Measurements from ENCODE around the gene GAA. TPM values are rescaled to one million over a fixed set of nuclear protein-coding genes. Genes with fewer than 3 reads are reported as not detected.

Gene GAA
- total and polyA plus RNA-seq, 2 of the 13 experiments (the other 11 are each of a cell fraction or from before 2014, with no cell fraction given): 21.6 to 36.4 TPM

DNA sequence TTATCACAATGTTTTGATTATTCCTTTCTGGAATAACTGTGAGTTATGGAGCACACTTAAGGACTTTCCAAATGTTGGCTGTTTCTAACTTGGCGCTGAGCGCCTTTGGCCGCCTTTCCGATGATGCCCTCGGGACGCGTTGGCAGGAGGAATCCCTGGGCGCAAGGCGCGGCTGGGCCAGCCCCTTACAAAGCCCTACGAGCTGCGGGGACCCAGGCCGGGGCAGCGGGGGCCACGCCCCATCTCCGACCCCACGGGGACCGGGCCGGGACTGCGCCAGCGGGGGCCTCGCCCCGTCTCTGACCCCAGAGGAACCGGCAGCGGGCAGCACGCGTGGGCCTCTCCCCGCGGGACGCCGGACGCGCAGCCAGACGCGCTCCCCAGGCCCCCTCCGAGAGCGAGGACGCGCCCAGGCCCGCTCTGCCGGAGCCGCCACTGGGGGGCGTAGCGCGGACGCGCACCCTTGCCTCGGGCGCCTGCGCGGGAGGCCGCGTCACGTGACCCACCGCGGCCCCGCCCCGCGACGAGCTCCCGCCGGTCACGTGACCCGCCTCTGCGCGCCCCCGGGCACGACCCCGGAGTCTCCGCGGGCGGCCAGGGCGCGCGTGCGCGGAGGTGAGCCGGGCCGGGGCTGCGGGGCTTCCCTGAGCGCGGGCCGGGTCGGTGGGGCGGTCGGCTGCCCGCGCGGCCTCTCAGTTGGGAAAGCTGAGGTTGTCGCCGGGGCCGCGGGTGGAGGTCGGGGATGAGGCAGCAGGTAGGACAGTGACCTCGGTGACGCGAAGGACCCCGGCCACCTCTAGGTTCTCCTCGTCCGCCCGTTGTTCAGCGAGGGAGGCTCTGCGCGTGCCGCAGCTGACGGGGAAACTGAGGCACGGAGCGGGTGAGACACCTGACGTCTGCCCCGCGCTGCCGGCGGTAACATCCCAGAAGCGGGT lies at the start of gene GAA (continued):
- TF ChIP-seq ZSCAN21 (CRISPR knock-in tag; IDR thresholded peaks at IDR 0.05; ENCODE audit: borderline replicate concordance) (peak; percentile 83; the same call in 1 of the 2 replicates), ZNF558 (CRISPR knock-in tag; IDR thresholded peaks at IDR 0.05; ENCODE audit: borderline replicate concordance) (peak; percentile 33; the same call in 1 of the 2 replicates), HOXA9 (CRISPR knock-in tag; IDR thresholded peaks at IDR 0.05; ENCODE audit: borderline replicate concordance) (no peak), PCBP1 (IDR thresholded peaks at IDR 0.05; ENCODE audit: borderline replicate concordance, low read depth, low read length) (no peak), CEBPB (IDR thresholded peaks at IDR 0.05; ENCODE audit: borderline replicate concordance, low read depth, low read length) (no peak), MEIS1 (CRISPR knock-in tag; IDR thresholded peaks at IDR 0.05; ENCODE audit: borderline replicate concordance) (no peak), CCDC6 (CRISPR knock-in tag; IDR thresholded peaks at IDR 0.05) (peak; percentile 93), FOXJ3 (CRISPR knock-in tag; IDR thresholded peaks at IDR 0.05; ENCODE audit: borderline replicate concordance) (no peak), SMC3 (IDR thresholded peaks at IDR 0.05; ENCODE audit: low read length) (no peak), ELK4 (CRISPR knock-in tag; IDR thresholded peaks at IDR 0.05; ENCODE audit: borderline replicate concordance) (peak; percentile 79; the same call in 1 of the 2 replicates), RAD51 (IDR thresholded peaks at IDR 0.05; ENCODE audit: borderline replicate concordance) (no peak), ZNF850 (CRISPR knock-in tag; conservative IDR thresholded peaks at IDR 0.05) (no peak), YEATS2 (CRISPR knock-in tag; IDR thresholded peaks at IDR 0.05; ENCODE audit: borderline replicate concordance) (0 out of 2 replicates have a peak, but pooled peaks have one; percentile 15), ZBTB20 (CRISPR knock-in tag; IDR thresholded peaks at IDR 0.05; ENCODE audit: borderline replicate concordance, low read depth) (peak; percentile 52; the same call in 1 of the 2 replicates), SIN3A (IDR thresholded peaks at IDR 0.05; ENCODE audit: borderline replicate concordance, low read depth, low read length) (0 out of 2 replicates have a peak, but pooled peaks have one; percentile 53), DNMT1 (CRISPR knock-in tag; IDR thresholded peaks at IDR 0.05) (peak; percentile 98), ZNF550 (CRISPR knock-in tag; IDR thresholded peaks at IDR 0.05; ENCODE audit: borderline replicate concordance) (peak; percentile 50; the same call in 1 of the 2 replicates), SALL2 (CRISPR knock-in tag; IDR thresholded peaks at IDR 0.05) (peak; percentile 91; the same call in 1 of the 2 replicates)
- TF ChIP-seq, protein P1, sequence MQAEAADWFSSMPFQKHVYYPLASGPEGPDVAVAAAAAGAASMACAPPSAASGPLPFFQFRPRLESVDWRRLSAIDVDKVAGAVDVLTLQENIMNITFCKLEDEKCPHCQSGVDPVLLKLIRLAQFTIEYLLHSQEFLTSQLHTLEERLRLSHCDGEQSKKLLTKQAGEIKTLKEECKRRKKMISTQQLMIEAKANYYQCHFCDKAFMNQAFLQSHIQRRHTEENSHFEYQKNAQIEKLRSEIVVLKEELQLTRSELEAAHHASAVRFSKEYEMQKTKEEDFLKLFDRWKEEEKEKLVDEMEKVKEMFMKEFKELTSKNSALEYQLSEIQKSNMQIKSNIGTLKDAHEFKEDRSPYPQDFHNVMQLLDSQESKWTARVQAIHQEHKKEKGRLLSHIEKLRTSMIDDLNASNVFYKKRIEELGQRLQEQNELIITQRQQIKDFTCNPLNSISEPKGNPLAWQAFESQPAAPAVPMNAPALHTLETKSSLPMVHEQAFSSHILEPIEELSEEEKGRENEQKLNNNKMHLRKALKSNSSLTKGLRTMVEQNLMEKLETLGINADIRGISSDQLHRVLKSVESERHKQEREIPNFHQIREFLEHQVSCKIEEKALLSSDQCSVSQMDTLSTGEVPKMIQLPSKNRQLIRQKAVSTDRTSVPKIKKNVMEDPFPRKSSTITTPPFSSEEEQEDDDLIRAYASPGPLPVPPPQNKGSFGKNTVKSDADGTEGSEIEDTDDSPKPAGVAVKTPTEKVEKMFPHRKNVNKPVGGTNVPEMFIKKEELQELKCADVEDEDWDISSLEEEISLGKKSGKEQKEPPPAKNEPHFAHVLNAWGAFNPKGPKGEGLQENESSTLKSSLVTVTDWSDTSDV (CRISPR knock-in tag; IDR thresholded peaks at IDR 0.05): no peak
- TF ChIP-seq, protein P2, sequence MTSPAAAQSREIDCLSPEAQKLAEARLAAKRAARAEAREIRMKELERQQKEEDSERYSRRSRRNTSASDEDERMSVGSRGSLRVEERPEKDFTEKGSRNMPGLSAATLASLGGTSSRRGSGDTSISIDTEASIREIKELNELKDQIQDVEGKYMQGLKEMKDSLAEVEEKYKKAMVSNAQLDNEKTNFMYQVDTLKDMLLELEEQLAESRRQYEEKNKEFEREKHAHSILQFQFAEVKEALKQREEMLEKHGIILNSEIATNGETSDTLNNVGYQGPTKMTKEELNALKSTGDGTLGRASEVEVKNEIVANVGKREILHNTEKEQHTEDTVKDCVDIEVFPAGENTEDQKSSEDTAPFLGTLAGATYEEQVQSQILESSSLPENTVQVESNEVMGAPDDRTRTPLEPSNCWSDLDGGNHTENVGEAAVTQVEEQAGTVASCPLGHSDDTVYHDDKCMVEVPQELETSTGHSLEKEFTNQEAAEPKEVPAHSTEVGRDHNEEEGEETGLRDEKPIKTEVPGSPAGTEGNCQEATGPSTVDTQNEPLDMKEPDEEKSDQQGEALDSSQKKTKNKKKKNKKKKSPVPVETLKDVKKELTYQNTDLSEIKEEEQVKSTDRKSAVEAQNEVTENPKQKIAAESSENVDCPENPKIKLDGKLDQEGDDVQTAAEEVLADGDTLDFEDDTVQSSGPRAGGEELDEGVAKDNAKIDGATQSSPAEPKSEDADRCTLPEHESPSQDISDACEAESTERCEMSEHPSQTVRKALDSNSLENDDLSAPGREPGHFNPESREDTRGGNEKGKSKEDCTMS (CRISPR knock-in tag; conservative IDR thresholded peaks at IDR 0.05): no peak
- TF ChIP-seq, protein P3, sequence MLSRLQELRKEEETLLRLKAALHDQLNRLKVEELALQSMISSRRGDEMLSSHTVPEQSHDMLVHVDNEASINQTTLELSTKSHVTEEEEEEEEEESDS (CRISPR knock-in tag; IDR thresholded peaks at IDR 0.05; ENCODE audit: borderline replicate concordance): no peak

Data from HepG2 (cell line).